HepG2 (cell line): ENCODE measurements around the gene MXI1. TPM values are rescaled to one million over a fixed set of nuclear protein-coding genes. Genes with fewer than 3 reads are reported as not detected.

Experiments used
- ATAC-seq: fragments of 200-7000 bp; cut with Tn5 transposase; 3 replicates; pipeline ENCODE4 v1.9.1; 2020; ENCODE audit warnings: mild to moderate bottlenecking, moderate library complexity
- BruUV-seq: library from RNA; stranded (reverse); fragments of 400-500 nt; replicated peaks from 2 replicates; lab custom pipeline; 2021; lab: Mats Ljungman, UMichigan
- CTCF ChIA-PET: fragments of 300-600 bp; formaldehyde crosslinking; extraction: SDS; loops from one replicate; lab custom pipeline; 2021; ENCODE audit warnings: low total read pairs, inconsistent platforms, low intra/inter-chr PET ratio; lab: Yijun Ruan, JAX
- POLR2A ChIA-PET: fragments of 350-600 bp; sonication (Branson Sonifier 250); formaldehyde crosslinking; loops from one replicate; lab custom pipeline; 2020; ENCODE audit warnings: antibody characterized with exemption, inconsistent platforms; lab: Yijun Ruan, JAX
- DNase-seq: peaks from one replicate; pipeline ENCODE4 v3.0.0-alpha.2; 2015; ENCODE audit warnings: low spot score
- FAIRE-seq: peaks from 3 replicates; lab custom pipeline; 2011; peaks lifted over from hg19 to GRCh38; lab: Jason Lieb, UNC
- H2AFZ ChIP-seq: one replicate; pipeline ENCODE4 v1.6.1; 2011; ENCODE audit warnings: low read length, inconsistent platforms
- H3K27ac ChIP-seq: fragments of 300-600 bp; 3 replicates; pipeline ENCODE4 v1.8.0; 2011; ENCODE audit warnings: mixed run types, mild to moderate bottlenecking, mixed read lengths, low read length, inconsistent platforms; ENCODE audit not compliant: insufficient read depth; ENCODE audit errors: extremely low read length
- H3K27me3 ChIP-seq, 2 experiments: fragments of 200-600 bp in 1 of 2; 2 replicates in 1 of 2; 3 replicates in 1 of 2; pipeline versions ENCODE4 v1.6.0 to v1.8.0; 2011; ENCODE audit warnings: low read length in 2 of 2, mild to moderate bottlenecking in 2 of 2, moderate library complexity in 2 of 2, inconsistent platforms in 1 of 2; ENCODE audit not compliant: insufficient read depth in 2 of 2, control insufficient read depth in 1 of 2
- H3K36me3 ChIP-seq, 2 experiments: fragments of 200-600 bp in 1 of 2; replicated peaks in 1 of 2; 2 replicates in 1 of 2; 3 replicates in 1 of 2; pipeline versions ENCODE4 v1.5.1 to v1.8.0; 2011; ENCODE audit warnings: low read length in 2 of 2, inconsistent platforms in 1 of 2; ENCODE audit not compliant: insufficient read depth in 2 of 2, control insufficient read depth in 1 of 2
- H3K4me1 ChIP-seq: 2 replicates; pipeline ENCODE4 v1.5.1; 2012; ENCODE audit warnings: low read length, inconsistent platforms; ENCODE audit not compliant: insufficient read depth
- H3K4me2 ChIP-seq: 2 replicates; pipeline ENCODE4 v1.6.0; 2011; ENCODE audit warnings: low read depth, low read length, inconsistent platforms
- H3K4me3 ChIP-seq, 3 experiments: fragments of 200-600 bp in 1 of 3; sonication (generic), shearing (Covaris generic) in 1 of 3; replicated peaks in 1 of 3; 2 replicates each; pipeline ENCODE4 v1.5.1; 2011 to 2016; ENCODE audit warnings: low read length in 3 of 3, inconsistent platforms in 2 of 3, low read depth in 2 of 3, mild to moderate bottlenecking in 2 of 3, control low read depth in 1 of 3, mixed read lengths in 1 of 3; ENCODE audit not compliant: insufficient read depth in 1 of 3
- H3K79me2 ChIP-seq: one replicate; pipeline ENCODE4 v1.6.1; 2011; ENCODE audit warnings: low read length, inconsistent platforms; ENCODE audit not compliant: insufficient read depth
- H3K9ac ChIP-seq: 2 replicates; pipeline ENCODE4 v1.6.0; 2011; ENCODE audit warnings: mild to moderate bottlenecking, low read depth, low read length, inconsistent platforms; ENCODE audit not compliant: insufficient read depth
- H3K9me3 ChIP-seq: 2 replicates; pipeline ENCODE4 v1.5.1; 2012; ENCODE audit warnings: mild to moderate bottlenecking, low read length
- H4K20me1 ChIP-seq: 2 replicates; pipeline ENCODE4 v1.6.0; 2011; ENCODE audit warnings: inconsistent platforms, mild to moderate bottlenecking, low read length, moderate library complexity; ENCODE audit not compliant: insufficient read depth
- AGO1 ChIP-seq: fragments of 200-400 bp; formaldehyde crosslinking; IDR thresholded peaks from 2 replicates; pipeline ENCODE4 v1.6.1; 2017; ENCODE audit warnings: mild to moderate bottlenecking, low read depth, low read length, moderate library complexity; ENCODE audit not compliant: poor library complexity, severe bottlenecking
- CHD4 ChIP-seq: fragments of 200-600 bp; sonication (generic); IDR thresholded peaks from 2 replicates; pipeline ENCODE4 v1.7.0; 2017; ENCODE audit warnings: mild to moderate bottlenecking, low read length, borderline replicate concordance
- FLYWCH1 ChIP-seq: sonication (generic); formaldehyde crosslinking; IDR thresholded peaks from 2 replicates; pipeline ENCODE4 v1.8.1; 2023; ENCODE audit warnings: mild to moderate bottlenecking, missing genetic modification reagents
- NCOR1 ChIP-seq: fragments of 200-600 bp; sonication (generic); IDR thresholded peaks from 2 replicates; pipeline ENCODE4 v1.7.0; 2017; ENCODE audit warnings: antibody characterized with exemption, low read length, borderline replicate concordance
- PHF8 ChIP-seq: sonication (generic); formaldehyde crosslinking; IDR thresholded peaks from 2 replicates; pipeline ENCODE4 v1.5.0; 2020; ENCODE audit warnings: missing genetic modification reagents
- RBM39 ChIP-seq: fragments of 200-400 bp; formaldehyde crosslinking; IDR thresholded peaks from one replicate; pipeline ENCODE4 v1.6.1; 2018; ENCODE audit warnings: antibody characterized with exemption, mild to moderate bottlenecking, low read depth, low read length; ENCODE audit not compliant: poor library complexity, severe bottlenecking
- SOX5 ChIP-seq: IDR thresholded peaks from 2 replicates; pipeline ENCODE4 v1.6.1; 2016; ENCODE audit warnings: borderline replicate concordance
- ZBTB7A ChIP-seq: sonication (generic); formaldehyde crosslinking; IDR thresholded peaks from 2 replicates; pipeline ENCODE4 v1.8.0; 2022; ENCODE audit warnings: mild to moderate bottlenecking, missing genetic modification reagents
- ZNF383 ChIP-seq: sonication (generic); formaldehyde crosslinking; IDR thresholded peaks from 2 replicates; pipeline ENCODE4 v1.4.0; 2020; ENCODE audit warnings: missing genetic modification reagents, mild to moderate bottlenecking, borderline replicate concordance
- WGBS: methylation state at CpG from one replicate; pipeline ENCODE4 v1.1.6; 2017; ENCODE audit warnings: low lambda C conversion rate; 5-methylcytosine and 5-hydroxymethylcytosine counted together
- in situ Hi-C: cut with HindIII; loops from 2 replicates; pipeline ENCODE4 v1.10.0; 2017; ENCODE audit warnings: low pct_unique_long_range_greater_than_20kb; ENCODE audit not compliant: extremely low pct_ligation_motif_present
- intact Hi-C: fragments of 100-400 bp; cut with micrococcal nuclease; formaldehyde crosslinking; loops from one replicate; pipeline ENCODE4 v1.10.0; 2022; ENCODE audit not compliant: unreplicated experiment
- polyA plus RNA-seq, 8 experiments: library from polyadenylated mRNA; depleted of rRNA in 3 of 8; stranded (reverse) in 7 of 8; unstranded in 1 of 8; fragments of >200 nt; fragmentation: Illumina TruSeq in 4 of 8; extraction: Trizol in 4 of 8; gene quantifications; 2 replicates each; pipeline versions ENCODE4 v1.2.1 to v1.2.3, GENCODE V29; 2011 to 2016; ENCODE audit warnings: low read depth in 4 of 8, missing spikeins in 1 of 8, mixed read lengths in 1 of 8; ENCODE audit not compliant: insufficient read depth in 1 of 8
- total RNA-seq, 5 experiments: library from RNA; depleted of rRNA; stranded (reverse); fragments of >200 nt; fragmentation: Illumina TruSeq; extraction: Trizol; gene quantifications; 2 replicates each; pipeline ENCODE4 v1.2.3, GENCODE V29; 2016; ENCODE audit warnings: low read depth in 1 of 5
- TF ChIP-seq, protein P1 (sequence below): sonication (generic); formaldehyde crosslinking; IDR thresholded peaks from 2 replicates; pipeline ENCODE4 v1.4.0; 2020; ENCODE audit warnings: missing genetic modification reagents
- TF ChIP-seq, protein P2 (sequence below): IDR thresholded peaks from 2 replicates; pipeline ENCODE4 v1.6.1; 2016; ENCODE audit warnings: mild to moderate bottlenecking, missing biosample characterization, missing genetic modification reagents
- TF ChIP-seq, protein P3 (sequence below): sonication (generic); formaldehyde crosslinking; IDR thresholded peaks from 2 replicates; pipeline ENCODE4 v1.4.0; 2020; ENCODE audit warnings: missing genetic modification reagents
- TF ChIP-seq, protein P4 (sequence below): sonication (generic); formaldehyde crosslinking; conservative IDR thresholded peaks from 2 replicates; pipeline ENCODE4 v1.8.0; 2022; ENCODE audit warnings: missing genetic modification reagents
- TF ChIP-seq, protein P5 (sequence below): sonication (generic); formaldehyde crosslinking; IDR thresholded peaks from 2 replicates; pipeline ENCODE4 v1.5.1; 2020; ENCODE audit warnings: missing genetic modification reagents, mild to moderate bottlenecking, borderline replicate concordance
- TF ChIP-seq, protein P6 (sequence below): sonication (generic); formaldehyde crosslinking; IDR thresholded peaks from 2 replicates; pipeline ENCODE4 v1.5.0; 2020; ENCODE audit warnings: mild to moderate bottlenecking, missing genetic modification reagents

MXI1 gene
- total and polyA plus RNA-seq, 2 of the 13 experiments (the other 11 are each of a cell fraction or from before 2014, with no cell fraction given) = 6.6 to 22.0 TPM

DNA sequence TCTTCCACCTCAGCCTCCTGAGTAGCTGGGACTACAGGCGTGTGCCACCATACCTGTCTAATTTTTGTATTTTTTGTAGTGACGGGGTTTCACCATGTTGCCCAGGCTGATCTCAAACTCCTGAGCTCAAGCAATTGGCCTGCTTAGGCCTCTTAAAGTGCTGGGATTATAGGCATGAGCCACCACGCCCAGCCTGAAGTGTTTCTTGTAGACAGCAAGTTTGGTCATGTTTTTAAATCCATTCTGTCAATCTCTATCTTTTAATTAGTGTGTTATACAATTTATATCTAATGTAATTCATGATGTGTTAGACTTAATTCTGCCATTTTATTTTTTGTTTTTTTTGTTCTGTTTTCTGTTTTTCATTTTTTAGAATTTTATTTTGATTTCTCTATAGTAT lies 17.2 kb upstream of the MXI1 start:
- Histone ChIP-seq H3K27ac (no peak overlapping the region), H3K4me2 (no peak overlapping the region), H3K4me1 (no peaks in the 10 kb centered on the region), H2AFZ (no peak overlapping the region), H3K79me2 (no peaks in the 10 kb centered on the region), H3K4me3 (no peak overlapping the region), H3K27me3 (0 out of 5 replicates have a peak, but pooled peaks cover 0 to 1% of the 10 kb centered on the region in 2 experiments), H3K36me3 (no peaks in the 10 kb centered on the region), H3K9ac (no peak overlapping the region), H3K9me3 (no peaks in the 10 kb centered on the region), H4K20me1 (no peaks in the 10 kb centered on the region)
- FAIRE-seq = no peak
- POLR2A ChIA-PET = no interaction called here
- intact Hi-C loops (no loop called here), in situ Hi-C loops (no loop called here)
- BruUV-seq = no TSS peak
- WGBS = 2% methylated on average over 3 of the region's 3 CpGs
- CTCF ChIA-PET = no interaction called here
- no peak for DNase-seq
- ATAC-seq = no peak
- no peak for TF ChIP-seq RBM39
- TF ChIP-seq, protein P1, sequence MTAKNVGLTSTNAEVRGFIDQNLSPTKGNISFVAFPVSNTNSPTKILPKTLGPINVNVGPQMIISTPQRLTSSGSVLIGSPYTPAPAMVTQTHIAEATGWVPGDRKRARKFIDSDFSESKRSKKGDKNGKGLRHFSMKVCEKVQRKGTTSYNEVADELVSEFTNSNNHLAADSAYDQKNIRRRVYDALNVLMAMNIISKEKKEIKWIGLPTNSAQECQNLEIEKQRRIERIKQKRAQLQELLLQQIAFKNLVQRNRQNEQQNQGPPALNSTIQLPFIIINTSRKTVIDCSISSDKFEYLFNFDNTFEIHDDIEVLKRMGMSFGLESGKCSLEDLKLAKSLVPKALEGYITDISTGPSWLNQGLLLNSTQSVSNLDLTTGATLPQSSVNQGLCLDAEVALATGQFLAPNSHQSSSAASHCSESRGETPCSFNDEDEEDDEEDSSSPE (CRISPR knock-in tag) = no peak
- no peak for TF ChIP-seq SOX5 (CRISPR knock-in tag)
- no peak for TF ChIP-seq CHD4
- no peak for TF ChIP-seq ZBTB7A (CRISPR knock-in tag)
- no peak for TF ChIP-seq PHF8 (CRISPR knock-in tag)
- TF ChIP-seq, protein P2, sequence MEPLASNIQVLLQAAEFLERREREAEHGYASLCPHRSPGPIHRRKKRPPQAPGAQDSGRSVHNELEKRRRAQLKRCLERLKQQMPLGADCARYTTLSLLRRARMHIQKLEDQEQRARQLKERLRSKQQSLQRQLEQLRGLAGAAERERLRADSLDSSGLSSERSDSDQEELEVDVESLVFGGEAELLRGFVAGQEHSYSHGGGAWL (CRISPR knock-in tag) = no peak
- TF ChIP-seq, protein P3, sequence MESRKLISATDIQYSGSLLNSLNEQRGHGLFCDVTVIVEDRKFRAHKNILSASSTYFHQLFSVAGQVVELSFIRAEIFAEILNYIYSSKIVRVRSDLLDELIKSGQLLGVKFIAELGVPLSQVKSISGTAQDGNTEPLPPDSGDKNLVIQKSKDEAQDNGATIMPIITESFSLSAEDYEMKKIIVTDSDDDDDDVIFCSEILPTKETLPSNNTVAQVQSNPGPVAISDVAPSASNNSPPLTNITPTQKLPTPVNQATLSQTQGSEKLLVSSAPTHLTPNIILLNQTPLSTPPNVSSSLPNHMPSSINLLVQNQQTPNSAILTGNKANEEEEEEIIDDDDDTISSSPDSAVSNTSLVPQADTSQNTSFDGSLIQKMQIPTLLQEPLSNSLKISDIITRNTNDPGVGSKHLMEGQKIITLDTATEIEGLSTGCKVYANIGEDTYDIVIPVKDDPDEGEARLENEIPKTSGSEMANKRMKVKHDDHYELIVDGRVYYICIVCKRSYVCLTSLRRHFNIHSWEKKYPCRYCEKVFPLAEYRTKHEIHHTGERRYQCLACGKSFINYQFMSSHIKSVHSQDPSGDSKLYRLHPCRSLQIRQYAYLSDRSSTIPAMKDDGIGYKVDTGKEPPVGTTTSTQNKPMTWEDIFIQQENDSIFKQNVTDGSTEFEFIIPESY (CRISPR knock-in tag) = no peak
- TF ChIP-seq AGO1 = no peak
- TF ChIP-seq, protein P4, sequence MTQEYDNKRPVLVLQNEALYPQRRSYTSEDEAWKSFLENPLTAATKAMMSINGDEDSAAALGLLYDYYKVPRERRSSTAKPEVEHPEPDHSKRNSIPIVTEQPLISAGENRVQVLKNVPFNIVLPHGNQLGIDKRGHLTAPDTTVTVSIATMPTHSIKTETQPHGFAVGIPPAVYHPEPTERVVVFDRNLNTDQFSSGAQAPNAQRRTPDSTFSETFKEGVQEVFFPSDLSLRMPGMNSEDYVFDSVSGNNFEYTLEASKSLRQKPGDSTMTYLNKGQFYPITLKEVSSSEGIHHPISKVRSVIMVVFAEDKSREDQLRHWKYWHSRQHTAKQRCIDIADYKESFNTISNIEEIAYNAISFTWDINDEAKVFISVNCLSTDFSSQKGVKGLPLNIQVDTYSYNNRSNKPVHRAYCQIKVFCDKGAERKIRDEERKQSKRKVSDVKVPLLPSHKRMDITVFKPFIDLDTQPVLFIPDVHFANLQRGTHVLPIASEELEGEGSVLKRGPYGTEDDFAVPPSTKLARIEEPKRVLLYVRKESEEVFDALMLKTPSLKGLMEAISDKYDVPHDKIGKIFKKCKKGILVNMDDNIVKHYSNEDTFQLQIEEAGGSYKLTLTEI = no peak
- TF ChIP-seq ZNF383 (CRISPR knock-in tag) = no peak
- TF ChIP-seq, protein P5, sequence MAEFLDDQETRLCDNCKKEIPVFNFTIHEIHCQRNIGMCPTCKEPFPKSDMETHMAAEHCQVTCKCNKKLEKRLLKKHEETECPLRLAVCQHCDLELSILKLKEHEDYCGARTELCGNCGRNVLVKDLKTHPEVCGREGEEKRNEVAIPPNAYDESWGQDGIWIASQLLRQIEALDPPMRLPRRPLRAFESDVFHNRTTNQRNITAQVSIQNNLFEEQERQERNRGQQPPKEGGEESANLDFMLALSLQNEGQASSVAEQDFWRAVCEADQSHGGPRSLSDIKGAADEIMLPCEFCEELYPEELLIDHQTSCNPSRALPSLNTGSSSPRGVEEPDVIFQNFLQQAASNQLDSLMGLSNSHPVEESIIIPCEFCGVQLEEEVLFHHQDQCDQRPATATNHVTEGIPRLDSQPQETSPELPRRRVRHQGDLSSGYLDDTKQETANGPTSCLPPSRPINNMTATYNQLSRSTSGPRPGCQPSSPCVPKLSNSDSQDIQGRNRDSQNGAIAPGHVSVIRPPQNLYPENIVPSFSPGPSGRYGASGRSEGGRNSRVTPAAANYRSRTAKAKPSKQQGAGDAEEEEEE = no peak
- TF ChIP-seq, protein P6, sequence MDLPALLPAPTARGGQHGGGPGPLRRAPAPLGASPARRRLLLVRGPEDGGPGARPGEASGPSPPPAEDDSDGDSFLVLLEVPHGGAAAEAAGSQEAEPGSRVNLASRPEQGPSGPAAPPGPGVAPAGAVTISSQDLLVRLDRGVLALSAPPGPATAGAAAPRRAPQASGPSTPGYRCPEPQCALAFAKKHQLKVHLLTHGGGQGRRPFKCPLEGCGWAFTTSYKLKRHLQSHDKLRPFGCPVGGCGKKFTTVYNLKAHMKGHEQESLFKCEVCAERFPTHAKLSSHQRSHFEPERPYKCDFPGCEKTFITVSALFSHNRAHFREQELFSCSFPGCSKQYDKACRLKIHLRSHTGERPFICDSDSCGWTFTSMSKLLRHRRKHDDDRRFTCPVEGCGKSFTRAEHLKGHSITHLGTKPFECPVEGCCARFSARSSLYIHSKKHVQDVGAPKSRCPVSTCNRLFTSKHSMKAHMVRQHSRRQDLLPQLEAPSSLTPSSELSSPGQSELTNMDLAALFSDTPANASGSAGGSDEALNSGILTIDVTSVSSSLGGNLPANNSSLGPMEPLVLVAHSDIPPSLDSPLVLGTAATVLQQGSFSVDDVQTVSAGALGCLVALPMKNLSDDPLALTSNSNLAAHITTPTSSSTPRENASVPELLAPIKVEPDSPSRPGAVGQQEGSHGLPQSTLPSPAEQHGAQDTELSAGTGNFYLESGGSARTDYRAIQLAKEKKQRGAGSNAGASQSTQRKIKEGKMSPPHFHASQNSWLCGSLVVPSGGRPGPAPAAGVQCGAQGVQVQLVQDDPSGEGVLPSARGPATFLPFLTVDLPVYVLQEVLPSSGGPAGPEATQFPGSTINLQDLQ (CRISPR knock-in tag) = no peak
- TF ChIP-seq FLYWCH1 (CRISPR knock-in tag) = no peak
- TF ChIP-seq NCOR1 = no peak
